ENCODE results near the gene HIPK2. TPM values are rescaled to one million over a fixed set of nuclear protein-coding genes. Genes with fewer than 3 reads are reported as not detected.

HIPK2 gene
- total RNA-seq, 1 donor from 2014 or later, result 5.8 TPM

- DNase-seq (ENCODE audit: low read depth) (no peak), FAIRE-seq (no peak)
- no peak overlapping the region for H3K4me3 ChIP-seq (ENCODE audit: low read depth, low read length)
- H3K36me3 ChIP-seq (ENCODE audit: control insufficient read depth, insufficient read depth, low read length), result peaks cover 10% of the 10 kb centered on the region
- TF ChIP-seq CTCF (IDR thresholded peaks at IDR 0.05; ENCODE audit: insufficient read depth, low read length, severe bottlenecking), result no peak
- H3K27me3 ChIP-seq (ENCODE audit: control insufficient read depth, insufficient read depth, low read length), result no peaks in the 10 kb centered on the region
Observed at GRCh38 chr7:139720705-139721231, 57.0 kb downstream of the HIPK2 start.

GRCh38 chr7:139720186-139720585 lies 57.6 kb downstream of the HIPK2 start:
- FAIRE-seq (no peak), DNase-seq (ENCODE audit: low read depth) (no peak)
- TF ChIP-seq CTCF (IDR thresholded peaks at IDR 0.05; ENCODE audit: insufficient read depth, low read length, severe bottlenecking), result no peak
- peaks cover 11% of the 10 kb centered on the region for H3K36me3 ChIP-seq (ENCODE audit: control insufficient read depth, insufficient read depth, low read length)
- H3K4me3 ChIP-seq (ENCODE audit: low read depth, low read length), result no peak overlapping the region
- no peaks in the 10 kb centered on the region for H3K27me3 ChIP-seq (ENCODE audit: control insufficient read depth, insufficient read depth, low read length)

- no peak overlapping the region for H3K4me3 ChIP-seq (ENCODE audit: low read depth, low read length)
- FAIRE-seq (no peak), DNase-seq (ENCODE audit: low read depth) (no peak)
- H3K36me3 ChIP-seq (ENCODE audit: control insufficient read depth, insufficient read depth, low read length), result peaks cover 19% of the 10 kb centered on the region
- no peaks in the 10 kb centered on the region for H3K27me3 ChIP-seq (ENCODE audit: control insufficient read depth, insufficient read depth, low read length)
- TF ChIP-seq CTCF (IDR thresholded peaks at IDR 0.05; ENCODE audit: insufficient read depth, low read length, severe bottlenecking), result no peak
Observed at GRCh38 chr7:139718859-139719258, 58.9 kb downstream of the HIPK2 start.

- peaks cover 19% of the 10 kb centered on the region for H3K36me3 ChIP-seq (ENCODE audit: control insufficient read depth, insufficient read depth, low read length)
- FAIRE-seq, result no peak
- no peak for DNase-seq (ENCODE audit: low read depth)
- no peak overlapping the region for H3K4me3 ChIP-seq (ENCODE audit: low read depth, low read length)
- TF ChIP-seq CTCF (IDR thresholded peaks at IDR 0.05; ENCODE audit: insufficient read depth, low read length, severe bottlenecking), result no peak
- H3K27me3 ChIP-seq (ENCODE audit: control insufficient read depth, insufficient read depth, low read length), result no peaks in the 10 kb centered on the region
Observed at GRCh38 chr7:139718141-139718540, 59.7 kb downstream of the HIPK2 start.

GRCh38 chr7:139716156-139716942 lies 61.4 kb downstream of the HIPK2 start:
- DNase-seq (ENCODE audit: low read depth), result no peak
- no peaks in the 10 kb centered on the region for H3K27me3 ChIP-seq (ENCODE audit: control insufficient read depth, insufficient read depth, low read length)
- TF ChIP-seq CTCF (IDR thresholded peaks at IDR 0.05; ENCODE audit: insufficient read depth, low read length, severe bottlenecking), result no peak
- H3K4me3 ChIP-seq (ENCODE audit: low read depth, low read length), result no peak overlapping the region
- FAIRE-seq, result no peak
- H3K36me3 ChIP-seq (ENCODE audit: control insufficient read depth, insufficient read depth, low read length), result peaks cover 20% of the 10 kb centered on the region

Data from bronchial epithelial cell (primary cell).